ENCODE results near the gene ZNF831. TPM values are rescaled to one million over a fixed set of nuclear protein-coding genes. Genes with fewer than 3 reads are reported as not detected.

The ZNF831 gene
- total RNA-seq, 1 experiment from 2014 or later, result not detected

DNA sequence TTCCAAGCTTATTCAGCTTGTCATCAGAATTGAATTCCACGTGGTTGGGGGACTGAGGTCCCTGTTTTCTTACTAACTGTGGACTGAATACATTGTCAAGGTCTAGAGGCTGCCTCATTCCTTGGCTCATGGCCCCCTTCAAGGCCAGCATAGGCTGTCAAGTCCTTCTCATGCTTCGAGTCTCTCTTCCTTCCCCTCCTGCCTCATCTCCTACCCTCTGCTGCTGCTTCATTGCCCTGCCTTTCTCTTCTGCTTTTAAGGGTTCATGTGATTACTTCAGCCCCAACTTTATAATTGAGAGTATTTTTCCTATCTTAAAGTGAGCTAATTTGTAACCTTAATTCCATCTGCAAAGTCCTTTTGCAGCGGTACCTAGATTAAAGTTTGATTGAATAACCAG is 27.6 kb upstream of the ZNF831 start:
- H3K4me3 ChIP-seq, result no peak overlapping the region
- H3K9me3 ChIP-seq, result no peaks in the 10 kb centered on the region
- H3K36me3 ChIP-seq, result no peaks in the 10 kb centered on the region
- H3K27me3 ChIP-seq, result no peaks in the 10 kb centered on the region
- DNase-seq, result no peak

DNA sequence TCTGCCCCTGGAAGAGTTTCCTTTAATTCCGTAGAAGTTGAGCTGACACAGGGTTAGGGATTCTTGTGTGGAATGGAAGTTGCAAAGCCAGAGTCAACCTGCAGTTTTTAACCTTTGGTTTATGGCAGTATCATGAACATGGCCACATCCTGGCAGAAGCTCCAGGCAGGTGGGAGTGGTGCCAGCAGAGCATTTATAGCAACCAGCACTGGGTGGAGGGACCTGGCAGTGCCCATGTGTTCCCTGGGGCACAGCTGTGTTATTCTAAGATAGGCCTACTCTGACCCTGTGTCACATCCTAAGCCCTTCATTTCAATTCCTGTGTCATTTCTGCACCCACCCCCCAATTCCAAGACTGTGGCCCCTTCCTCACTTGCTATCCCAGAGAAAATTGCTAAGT is 26.1 kb upstream of the ZNF831 start:
- no peaks in the 10 kb centered on the region for H3K27me3 ChIP-seq
- H3K36me3 ChIP-seq, result no peaks in the 10 kb centered on the region
- H3K4me3 ChIP-seq, result no peak overlapping the region
- DNase-seq, result no peak
- no peaks in the 10 kb centered on the region for H3K9me3 ChIP-seq

GRCh38 chr20:59138114-59138748 is 25.4 kb upstream of the ZNF831 start:
- H3K27me3 ChIP-seq, result no peaks in the 10 kb centered on the region
- no peak overlapping the region for H3K4me3 ChIP-seq
- H3K9me3 ChIP-seq, result no peaks in the 10 kb centered on the region
- no peak for DNase-seq
- no peaks in the 10 kb centered on the region for H3K36me3 ChIP-seq

GRCh38 chr20:59139998-59140397 is 23.6 kb upstream of the ZNF831 start:
- Histone ChIP-seq H3K27me3 (no peaks in the 10 kb centered on the region), H3K36me3 (no peaks in the 10 kb centered on the region), H3K9me3 (no peaks in the 10 kb centered on the region), H3K4me3 (no peak overlapping the region)
- DNase-seq, result no peak

GRCh38 chr20:59141818-59142581 is 21.6 kb upstream of the ZNF831 start:
- Histone ChIP-seq H3K9me3 (no peaks in the 10 kb centered on the region), H3K27me3 (peaks cover 3% of the 10 kb centered on the region; the same call in 1 of the 2 replicates), H3K4me3 (no peak overlapping the region), H3K36me3 (no peaks in the 10 kb centered on the region)
- DNase-seq, result no peak

DNA sequence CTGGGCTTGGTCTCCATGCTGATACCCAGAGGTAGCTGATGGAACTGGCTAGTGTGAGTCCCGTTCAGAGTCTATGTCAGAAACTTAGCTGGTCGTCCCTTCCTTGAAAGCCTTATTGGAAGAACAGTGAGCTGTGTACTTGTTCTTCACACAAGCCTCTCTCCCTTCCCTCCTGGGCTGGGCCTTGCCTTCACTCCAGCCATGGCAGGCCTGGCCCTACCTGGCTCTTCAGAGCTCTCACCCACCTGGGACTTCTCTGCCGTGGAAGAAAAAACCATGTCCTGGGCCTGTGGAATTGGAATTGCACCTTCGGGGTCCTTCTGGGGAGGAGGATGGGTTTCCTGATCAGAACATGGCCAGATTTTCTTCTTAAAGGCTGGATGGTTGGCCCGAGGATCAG is 20.3 kb upstream of the ZNF831 start:
- Histone ChIP-seq H3K4me3 (no peak overlapping the region), H3K27me3 (peaks cover 3% of the 10 kb centered on the region; the same call in 1 of the 2 replicates), H3K9me3 (no peaks in the 10 kb centered on the region), H3K36me3 (no peaks in the 10 kb centered on the region)
- DNase-seq, result no peak

DNA sequence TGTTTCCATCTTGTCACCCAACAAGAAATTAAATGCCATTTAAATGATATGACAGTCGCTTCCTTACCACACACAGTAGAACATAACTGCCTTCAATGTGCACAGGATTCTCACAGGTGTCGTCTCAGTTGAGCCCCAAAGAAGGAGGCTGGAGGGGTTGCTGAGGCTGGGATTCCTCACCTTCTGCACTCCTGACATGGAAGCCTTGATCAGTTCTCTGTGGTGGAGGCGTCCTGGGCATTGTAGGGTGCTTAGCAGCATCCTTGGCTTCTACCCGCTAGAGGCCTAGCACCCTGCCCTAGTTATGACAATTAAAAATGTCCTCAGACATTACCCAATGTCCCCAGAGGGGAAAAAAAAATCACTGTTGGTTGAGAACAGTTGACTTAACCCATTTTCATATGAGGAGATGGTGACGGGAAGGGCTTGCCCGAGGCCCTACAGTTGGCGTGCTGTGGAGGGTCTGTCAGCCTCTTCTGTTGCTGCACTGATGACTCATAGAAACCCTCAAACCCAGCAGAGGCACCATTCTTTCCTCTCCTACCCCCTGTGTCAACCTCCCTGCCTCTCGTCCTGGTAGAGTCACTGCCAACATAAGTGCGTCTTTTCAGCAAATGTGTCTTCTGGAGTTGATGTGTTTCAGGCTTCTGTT is 19.3 kb upstream of the ZNF831 start:
- no peaks in the 10 kb centered on the region for H3K9me3 ChIP-seq
- no peaks in the 10 kb centered on the region for H3K36me3 ChIP-seq
- no peak for DNase-seq
- no peak overlapping the region for H3K4me3 ChIP-seq
- peaks cover 3% of the 10 kb centered on the region; the same call in 1 of the 2 replicates for H3K27me3 ChIP-seq

DNA sequence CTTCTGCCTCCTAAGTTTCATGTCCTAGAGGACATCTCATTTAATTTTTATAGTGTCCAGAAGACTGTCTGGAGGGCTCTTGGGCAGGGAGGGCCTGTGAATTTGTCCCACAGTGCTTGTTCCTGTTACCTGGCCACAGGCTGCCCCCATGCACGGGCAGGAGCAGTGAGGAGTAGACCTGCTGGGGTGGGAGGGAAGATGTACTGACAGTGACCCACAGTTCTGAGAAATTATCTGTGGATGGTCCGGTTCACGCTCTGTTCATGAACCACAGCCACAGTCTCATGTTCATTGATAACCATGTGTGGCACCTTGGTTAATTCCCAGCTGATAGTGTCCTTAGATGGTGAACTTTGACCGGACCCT is 18.8 kb upstream of the ZNF831 start:
- DNase-seq, result no peak
- peaks cover 3% of the 10 kb centered on the region; the same call in 1 of the 2 replicates for H3K27me3 ChIP-seq

GRCh38 chr20:59145247-59145923 is 18.2 kb upstream of the ZNF831 start:
- Histone ChIP-seq H3K4me3 (no peak overlapping the region), H3K36me3 (no peaks in the 10 kb centered on the region), H3K9me3 (no peaks in the 10 kb centered on the region), H3K27me3 (peaks cover 3% of the 10 kb centered on the region; the same call in 1 of the 2 replicates)
- DNase-seq, result no peak

More for the DNA sequence above, 18.8 kb upstream of the ZNF831 start:
- Histone ChIP-seq H3K9me3 (no peaks in the 10 kb centered on the region), H3K36me3 (no peaks in the 10 kb centered on the region), H3K4me3 (no peak overlapping the region)

- DNase-seq, result no peak
- Histone ChIP-seq H3K27me3 (peaks cover 3% of the 10 kb centered on the region; the same call in 1 of the 2 replicates), H3K9me3 (no peaks in the 10 kb centered on the region), H3K4me3 (no peak overlapping the region), H3K36me3 (no peaks in the 10 kb centered on the region)
Observed at GRCh38 chr20:59145924-59146779, 17.5 kb upstream of the ZNF831 start.

- DNase-seq, result no peak
- H3K36me3 ChIP-seq, result no peaks in the 10 kb centered on the region
- peaks cover 3% of the 10 kb centered on the region; the same call in 1 of the 2 replicates for H3K27me3 ChIP-seq
- H3K4me3 ChIP-seq, result no peak overlapping the region
- no peaks in the 10 kb centered on the region for H3K9me3 ChIP-seq
Observed at GRCh38 chr20:59146780-59147565, 16.6 kb upstream of the ZNF831 start.

GRCh38 chr20:59147586-59147985 is 16.0 kb upstream of the ZNF831 start:
- Histone ChIP-seq H3K4me3 (no peak overlapping the region), H3K27me3 (peaks cover 3% of the 10 kb centered on the region; the same call in 1 of the 2 replicates), H3K36me3 (no peaks in the 10 kb centered on the region), H3K9me3 (no peaks in the 10 kb centered on the region)
- no peak for DNase-seq

GRCh38 chr20:59148701-59149493 is 14.7 kb upstream of the ZNF831 start:
- no peak overlapping the region for H3K4me3 ChIP-seq
- DNase-seq, result no peak
- no peaks in the 10 kb centered on the region for H3K36me3 ChIP-seq
- H3K9me3 ChIP-seq, result no peaks in the 10 kb centered on the region
- peaks cover 5% of the 10 kb centered on the region; the same call in 1 of the 2 replicates for H3K27me3 ChIP-seq

GRCh38 chr20:59149678-59150504 is 13.7 kb upstream of the ZNF831 start:
- no peak overlapping the region for H3K4me3 ChIP-seq
- no peaks in the 10 kb centered on the region for H3K9me3 ChIP-seq
- peaks cover 7% of the 10 kb centered on the region; the same call in 1 of the 2 replicates for H3K27me3 ChIP-seq
- DNase-seq, result no peak
- no peaks in the 10 kb centered on the region for H3K36me3 ChIP-seq
